ENCODE data around the gene COL4A2.

DNA sequence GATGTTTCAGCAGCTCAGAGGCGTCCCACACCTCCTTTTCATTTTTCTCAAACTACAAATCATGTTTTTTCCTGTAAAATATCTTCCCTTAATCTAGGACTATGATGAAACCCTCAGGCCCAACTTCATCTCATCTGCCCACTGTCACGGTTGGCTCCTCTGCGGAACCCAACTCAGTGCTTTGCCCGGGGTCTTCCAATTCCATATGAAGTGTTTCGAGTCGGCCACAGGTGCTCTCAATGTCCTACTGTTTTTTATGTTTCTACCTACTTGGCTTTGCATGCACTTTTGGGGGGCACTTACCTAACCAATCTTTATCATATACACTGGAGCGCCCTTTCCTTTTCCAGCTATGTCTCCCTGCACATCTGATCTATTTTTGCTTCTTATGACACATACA lies 28.2 kb upstream of the COL4A2 start:
- TF ChIP-seq EP300 (IDR thresholded peaks at IDR 0.05), result no peak
- no peak for TF ChIP-seq SREBF2 (IDR thresholded peaks at IDR 0.05)
- TF ChIP-seq RAD21 (conservative IDR thresholded peaks at IDR 0.05 in 1 of 2, IDR thresholded peaks at IDR 0.05 in 1 of 2), result no peak
- TF ChIP-seq, protein P1, sequence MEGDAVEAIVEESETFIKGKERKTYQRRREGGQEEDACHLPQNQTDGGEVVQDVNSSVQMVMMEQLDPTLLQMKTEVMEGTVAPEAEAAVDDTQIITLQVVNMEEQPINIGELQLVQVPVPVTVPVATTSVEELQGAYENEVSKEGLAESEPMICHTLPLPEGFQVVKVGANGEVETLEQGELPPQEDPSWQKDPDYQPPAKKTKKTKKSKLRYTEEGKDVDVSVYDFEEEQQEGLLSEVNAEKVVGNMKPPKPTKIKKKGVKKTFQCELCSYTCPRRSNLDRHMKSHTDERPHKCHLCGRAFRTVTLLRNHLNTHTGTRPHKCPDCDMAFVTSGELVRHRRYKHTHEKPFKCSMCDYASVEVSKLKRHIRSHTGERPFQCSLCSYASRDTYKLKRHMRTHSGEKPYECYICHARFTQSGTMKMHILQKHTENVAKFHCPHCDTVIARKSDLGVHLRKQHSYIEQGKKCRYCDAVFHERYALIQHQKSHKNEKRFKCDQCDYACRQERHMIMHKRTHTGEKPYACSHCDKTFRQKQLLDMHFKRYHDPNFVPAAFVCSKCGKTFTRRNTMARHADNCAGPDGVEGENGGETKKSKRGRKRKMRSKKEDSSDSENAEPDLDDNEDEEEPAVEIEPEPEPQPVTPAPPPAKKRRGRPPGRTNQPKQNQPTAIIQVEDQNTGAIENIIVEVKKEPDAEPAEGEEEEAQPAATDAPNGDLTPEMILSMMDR (IDR thresholded peaks at IDR 0.05), result no peak
- TF ChIP-seq, protein P2, sequence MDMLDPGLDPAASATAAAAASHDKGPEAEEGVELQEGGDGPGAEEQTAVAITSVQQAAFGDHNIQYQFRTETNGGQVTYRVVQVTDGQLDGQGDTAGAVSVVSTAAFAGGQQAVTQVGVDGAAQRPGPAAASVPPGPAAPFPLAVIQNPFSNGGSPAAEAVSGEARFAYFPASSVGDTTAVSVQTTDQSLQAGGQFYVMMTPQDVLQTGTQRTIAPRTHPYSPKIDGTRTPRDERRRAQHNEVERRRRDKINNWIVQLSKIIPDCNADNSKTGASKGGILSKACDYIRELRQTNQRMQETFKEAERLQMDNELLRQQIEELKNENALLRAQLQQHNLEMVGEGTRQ (IDR thresholded peaks at IDR 0.05), result no peak
- no peak for TF ChIP-seq SMC3 (IDR thresholded peaks at IDR 0.05)
- no peak for TF ChIP-seq EHMT2 (IDR thresholded peaks at IDR 0.05; ENCODE audit: low read depth)
- TF ChIP-seq HDAC2 (IDR thresholded peaks at IDR 0.05), result no peak
- no peak for TF ChIP-seq JUN (IDR thresholded peaks at IDR 0.05)
- TF ChIP-seq, protein P3, sequence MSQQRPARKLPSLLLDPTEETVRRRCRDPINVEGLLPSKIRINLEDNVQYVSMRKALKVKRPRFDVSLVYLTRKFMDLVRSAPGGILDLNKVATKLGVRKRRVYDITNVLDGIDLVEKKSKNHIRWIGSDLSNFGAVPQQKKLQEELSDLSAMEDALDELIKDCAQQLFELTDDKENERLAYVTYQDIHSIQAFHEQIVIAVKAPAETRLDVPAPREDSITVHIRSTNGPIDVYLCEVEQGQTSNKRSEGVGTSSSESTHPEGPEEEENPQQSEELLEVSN (IDR thresholded peaks at IDR 0.05; ENCODE audit: borderline replicate concordance, low read depth), result no peak
- TF ChIP-seq, protein P4, sequence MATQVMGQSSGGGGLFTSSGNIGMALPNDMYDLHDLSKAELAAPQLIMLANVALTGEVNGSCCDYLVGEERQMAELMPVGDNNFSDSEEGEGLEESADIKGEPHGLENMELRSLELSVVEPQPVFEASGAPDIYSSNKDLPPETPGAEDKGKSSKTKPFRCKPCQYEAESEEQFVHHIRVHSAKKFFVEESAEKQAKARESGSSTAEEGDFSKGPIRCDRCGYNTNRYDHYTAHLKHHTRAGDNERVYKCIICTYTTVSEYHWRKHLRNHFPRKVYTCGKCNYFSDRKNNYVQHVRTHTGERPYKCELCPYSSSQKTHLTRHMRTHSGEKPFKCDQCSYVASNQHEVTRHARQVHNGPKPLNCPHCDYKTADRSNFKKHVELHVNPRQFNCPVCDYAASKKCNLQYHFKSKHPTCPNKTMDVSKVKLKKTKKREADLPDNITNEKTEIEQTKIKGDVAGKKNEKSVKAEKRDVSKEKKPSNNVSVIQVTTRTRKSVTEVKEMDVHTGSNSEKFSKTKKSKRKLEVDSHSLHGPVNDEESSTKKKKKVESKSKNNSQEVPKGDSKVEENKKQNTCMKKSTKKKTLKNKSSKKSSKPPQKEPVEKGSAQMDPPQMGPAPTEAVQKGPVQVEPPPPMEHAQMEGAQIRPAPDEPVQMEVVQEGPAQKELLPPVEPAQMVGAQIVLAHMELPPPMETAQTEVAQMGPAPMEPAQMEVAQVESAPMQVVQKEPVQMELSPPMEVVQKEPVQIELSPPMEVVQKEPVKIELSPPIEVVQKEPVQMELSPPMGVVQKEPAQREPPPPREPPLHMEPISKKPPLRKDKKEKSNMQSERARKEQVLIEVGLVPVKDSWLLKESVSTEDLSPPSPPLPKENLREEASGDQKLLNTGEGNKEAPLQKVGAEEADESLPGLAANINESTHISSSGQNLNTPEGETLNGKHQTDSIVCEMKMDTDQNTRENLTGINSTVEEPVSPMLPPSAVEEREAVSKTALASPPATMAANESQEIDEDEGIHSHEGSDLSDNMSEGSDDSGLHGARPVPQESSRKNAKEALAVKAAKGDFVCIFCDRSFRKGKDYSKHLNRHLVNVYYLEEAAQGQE (IDR thresholded peaks at IDR 0.05), result no peak
- TF ChIP-seq BHLHE40 (IDR thresholded peaks at IDR 0.05; ENCODE audit: low read depth, low read length), result no peak
- no peak for TF ChIP-seq RCOR1 (IDR thresholded peaks at IDR 0.05; ENCODE audit: low read depth, low read length)
- no peak for TF ChIP-seq MAZ (IDR thresholded peaks at IDR 0.05; ENCODE audit: borderline replicate concordance, low read depth, low read length)
